ENCODE results near the gene ACSL6. TPM values are rescaled to one million over a fixed set of nuclear protein-coding genes. Genes with fewer than 3 reads are reported as not detected.
A peak's percentile ranks its signal among the peaks of the same experiment; 100 is the strongest.

The ACSL6 gene
- total RNA-seq, 1 experiment from 2014 or later = 4.8 TPM

DNA sequence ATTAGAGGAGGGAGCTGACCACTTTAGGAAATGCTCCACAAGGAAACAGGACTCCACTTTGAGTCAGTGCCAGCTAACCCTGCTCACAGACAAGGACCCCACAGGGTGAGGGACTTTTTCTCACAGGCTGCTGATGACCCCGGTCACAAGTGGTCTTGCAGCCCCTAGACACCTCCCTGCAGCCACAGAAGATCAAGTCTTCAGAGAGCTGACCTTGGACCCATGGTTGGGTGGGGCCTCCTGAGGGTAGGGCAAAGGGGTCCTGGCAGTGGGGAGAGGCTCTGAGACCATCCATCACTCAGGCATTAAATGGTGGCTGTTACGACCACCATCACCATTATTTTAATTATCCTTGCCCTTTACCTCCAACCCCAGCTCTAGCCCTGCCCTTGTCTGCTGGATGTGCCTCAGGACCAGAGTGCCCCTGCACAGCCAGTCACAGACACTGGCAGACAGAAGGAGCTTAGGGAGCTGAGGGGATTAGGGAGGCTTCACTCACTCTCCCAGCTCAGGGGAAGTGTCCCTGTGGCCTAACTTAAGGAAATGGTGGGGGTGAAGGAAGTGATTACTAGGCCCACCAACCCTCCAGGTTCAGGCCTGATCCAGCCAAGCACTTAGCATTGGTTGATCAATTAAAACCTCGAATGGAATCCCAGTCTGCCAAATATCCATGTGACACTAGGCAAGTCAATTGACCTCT lies 1.6 kb downstream of the ACSL6 start:
- peak overlapping the region; percentile 87 for H3K4me3 Mint-ChIP-seq
- POLR2A ChIA-PET = no interaction called here
- CTCF ChIA-PET = interaction anchor here (0.6 to 7.0 kb wide), 9 partner anchors 40 to 420 kb away, joined by 3 to 72 read pairs (median 6); no protein-coding TSS in a partner anchor

DNA sequence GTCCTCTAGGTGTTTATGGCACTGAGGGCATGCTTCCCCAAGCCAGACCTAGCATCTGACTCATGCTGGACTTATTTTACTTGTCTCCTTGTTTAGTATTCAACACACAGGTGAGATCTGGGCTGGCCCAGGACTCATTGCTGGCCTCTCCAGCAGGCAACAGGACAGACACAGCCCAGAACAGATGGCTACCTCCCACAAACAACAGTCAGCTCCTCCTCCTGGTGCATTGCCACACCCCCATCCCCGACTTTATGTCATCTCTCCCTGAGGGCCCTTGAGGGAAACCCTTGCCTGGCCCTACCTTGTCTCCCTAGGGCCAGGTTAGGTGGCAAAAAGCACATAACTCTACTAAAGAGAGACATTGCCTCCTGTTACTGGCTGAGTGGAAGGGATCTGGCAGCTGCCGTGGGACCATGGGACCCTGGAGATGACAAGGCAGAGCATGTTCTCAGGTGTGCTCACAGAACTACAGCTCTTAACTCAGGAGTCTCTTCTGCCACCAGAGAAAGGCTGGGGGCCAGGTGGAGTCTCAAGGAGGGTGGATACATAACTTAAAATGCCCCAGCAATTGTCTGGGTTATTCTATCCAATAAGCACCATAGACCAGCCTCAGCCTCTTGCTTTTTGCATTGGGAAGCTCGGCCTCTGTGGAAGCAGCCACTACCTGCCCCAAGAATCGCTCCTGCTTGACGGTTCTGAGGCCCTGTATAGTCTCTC lies 2.3 kb downstream of the ACSL6 start:
- Mint-ChIP-seq H3K9me3 (no peaks in the 10 kb centered on the region), H3K4me1 (peaks cover 21% of the 10 kb centered on the region), H3K27ac (no peak overlapping the region), H3K36me3 (no peaks in the 10 kb centered on the region), H3K27me3 (ENCODE audit: low read depth) (peaks cover 25% of the 10 kb centered on the region), H3K4me3 (no peak overlapping the region)
- ChIA-PET CTCF (interaction anchor here (1.0 to 7.0 kb wide), 5 partner anchors 48 to 420 kb away, joined by 3 to 72 read pairs (median 7); no protein-coding TSS in a partner anchor), POLR2A (no interaction called here)
- TF ChIP-seq GABPB1 (CRISPR knock-in tag; IDR thresholded peaks at IDR 0.05) (no peak), NR1H2 (CRISPR knock-in tag; IDR thresholded peaks at IDR 0.05) (no peak)
- TF ChIP-seq, protein P1, sequence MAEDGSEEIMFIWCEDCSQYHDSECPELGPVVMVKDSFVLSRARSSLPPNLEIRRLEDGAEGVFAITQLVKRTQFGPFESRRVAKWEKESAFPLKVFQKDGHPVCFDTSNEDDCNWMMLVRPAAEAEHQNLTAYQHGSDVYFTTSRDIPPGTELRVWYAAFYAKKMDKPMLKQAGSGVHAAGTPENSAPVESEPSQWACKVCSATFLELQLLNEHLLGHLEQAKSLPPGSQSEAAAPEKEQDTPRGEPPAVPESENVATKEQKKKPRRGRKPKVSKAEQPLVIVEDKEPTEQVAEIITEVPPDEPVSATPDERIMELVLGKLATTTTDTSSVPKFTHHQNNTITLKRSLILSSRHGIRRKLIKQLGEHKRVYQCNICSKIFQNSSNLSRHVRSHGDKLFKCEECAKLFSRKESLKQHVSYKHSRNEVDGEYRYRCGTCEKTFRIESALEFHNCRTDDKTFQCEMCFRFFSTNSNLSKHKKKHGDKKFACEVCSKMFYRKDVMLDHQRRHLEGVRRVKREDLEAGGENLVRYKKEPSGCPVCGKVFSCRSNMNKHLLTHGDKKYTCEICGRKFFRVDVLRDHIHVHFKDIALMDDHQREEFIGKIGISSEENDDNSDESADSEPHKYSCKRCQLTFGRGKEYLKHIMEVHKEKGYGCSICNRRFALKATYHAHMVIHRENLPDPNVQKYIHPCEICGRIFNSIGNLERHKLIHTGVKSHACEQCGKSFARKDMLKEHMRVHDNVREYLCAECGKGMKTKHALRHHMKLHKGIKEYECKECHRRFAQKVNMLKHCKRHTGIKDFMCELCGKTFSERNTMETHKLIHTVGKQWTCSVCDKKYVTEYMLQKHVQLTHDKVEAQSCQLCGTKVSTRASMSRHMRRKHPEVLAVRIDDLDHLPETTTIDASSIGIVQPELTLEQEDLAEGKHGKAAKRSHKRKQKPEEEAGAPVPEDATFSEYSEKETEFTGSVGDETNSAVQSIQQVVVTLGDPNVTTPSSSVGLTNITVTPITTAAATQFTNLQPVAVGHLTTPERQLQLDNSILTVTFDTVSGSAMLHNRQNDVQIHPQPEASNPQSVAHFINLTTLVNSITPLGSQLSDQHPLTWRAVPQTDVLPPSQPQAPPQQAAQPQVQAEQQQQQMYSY (CRISPR knock-in tag; IDR thresholded peaks at IDR 0.05) = no peak
- no peak for ATAC-seq
- peak; percentile 8 for DNase-seq (ENCODE audit: low spot score)

More for the DNA sequence above, 1.6 kb downstream of the ACSL6 start:
- no peaks in the 10 kb centered on the region for H3K9me3 Mint-ChIP-seq
- H3K36me3 Mint-ChIP-seq = no peaks in the 10 kb centered on the region
- peaks cover 21% of the 10 kb centered on the region for H3K4me1 Mint-ChIP-seq
- DNase-seq (ENCODE audit: low spot score) (peak; percentile 4), ATAC-seq (no peak)
- no peak for TF ChIP-seq KAT7 (CRISPR knock-in tag; IDR thresholded peaks at IDR 0.05; ENCODE audit: borderline replicate concordance)
- no peak for TF ChIP-seq ETV6 (CRISPR knock-in tag; IDR thresholded peaks at IDR 0.05)
- TF ChIP-seq JAZF1 (CRISPR knock-in tag; IDR thresholded peaks at IDR 0.05) = no peak
- no peak for TF ChIP-seq CBFB (CRISPR knock-in tag; IDR thresholded peaks at IDR 0.05; ENCODE audit: low read depth)
- TF ChIP-seq MYBL2 (CRISPR knock-in tag; IDR thresholded peaks at IDR 0.05) = no peak
- TF ChIP-seq ELF4 (CRISPR knock-in tag; IDR thresholded peaks at IDR 0.05; ENCODE audit: low read depth) = no peak
- TF ChIP-seq TEAD4 (CRISPR knock-in tag; IDR thresholded peaks at IDR 0.05) = no peak
- TF ChIP-seq OVOL2 (CRISPR knock-in tag; IDR thresholded peaks at IDR 0.05; ENCODE audit: borderline replicate concordance) = no peak
- no peak for TF ChIP-seq ZNF671 (CRISPR knock-in tag; IDR thresholded peaks at IDR 0.05)
- no peak for TF ChIP-seq SP1 (CRISPR knock-in tag; conservative IDR thresholded peaks at IDR 0.05)
- no peak for TF ChIP-seq SOX15 (CRISPR knock-in tag; IDR thresholded peaks at IDR 0.05)
- TF ChIP-seq, protein P2, sequence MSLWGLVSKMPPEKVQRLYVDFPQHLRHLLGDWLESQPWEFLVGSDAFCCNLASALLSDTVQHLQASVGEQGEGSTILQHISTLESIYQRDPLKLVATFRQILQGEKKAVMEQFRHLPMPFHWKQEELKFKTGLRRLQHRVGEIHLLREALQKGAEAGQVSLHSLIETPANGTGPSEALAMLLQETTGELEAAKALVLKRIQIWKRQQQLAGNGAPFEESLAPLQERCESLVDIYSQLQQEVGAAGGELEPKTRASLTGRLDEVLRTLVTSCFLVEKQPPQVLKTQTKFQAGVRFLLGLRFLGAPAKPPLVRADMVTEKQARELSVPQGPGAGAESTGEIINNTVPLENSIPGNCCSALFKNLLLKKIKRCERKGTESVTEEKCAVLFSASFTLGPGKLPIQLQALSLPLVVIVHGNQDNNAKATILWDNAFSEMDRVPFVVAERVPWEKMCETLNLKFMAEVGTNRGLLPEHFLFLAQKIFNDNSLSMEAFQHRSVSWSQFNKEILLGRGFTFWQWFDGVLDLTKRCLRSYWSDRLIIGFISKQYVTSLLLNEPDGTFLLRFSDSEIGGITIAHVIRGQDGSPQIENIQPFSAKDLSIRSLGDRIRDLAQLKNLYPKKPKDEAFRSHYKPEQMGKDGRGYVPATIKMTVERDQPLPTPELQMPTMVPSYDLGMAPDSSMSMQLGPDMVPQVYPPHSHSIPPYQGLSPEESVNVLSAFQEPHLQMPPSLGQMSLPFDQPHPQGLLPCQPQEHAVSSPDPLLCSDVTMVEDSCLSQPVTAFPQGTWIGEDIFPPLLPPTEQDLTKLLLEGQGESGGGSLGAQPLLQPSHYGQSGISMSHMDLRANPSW (CRISPR knock-in tag; conservative IDR thresholded peaks at IDR 0.05; ENCODE audit: low read depth) = no peak
- H3K27ac Mint-ChIP-seq = no peak overlapping the region
- peaks cover 25% of the 10 kb centered on the region for H3K27me3 Mint-ChIP-seq (ENCODE audit: low read depth)

DNA sequence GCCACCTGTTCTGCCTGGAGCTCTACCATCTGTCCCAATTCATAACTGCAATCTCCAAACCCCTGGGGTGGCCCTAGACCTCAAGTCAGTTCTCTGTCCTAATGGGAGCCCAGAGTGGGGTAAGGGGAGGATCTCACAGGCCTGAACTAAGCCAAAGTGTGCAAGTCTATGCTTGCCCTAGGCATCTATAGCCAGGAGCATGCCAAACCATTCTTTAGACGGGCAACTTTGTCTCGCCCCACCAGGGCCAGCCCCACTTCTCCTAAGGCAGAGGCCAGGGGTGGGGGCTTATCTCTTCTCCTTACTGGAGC lies 3.3 kb downstream of the ACSL6 start:
- DNase-seq (ENCODE audit: low spot score) (peak; percentile 2), ATAC-seq (no peak)
- Mint-ChIP-seq H3K4me1 (peaks cover 28% of the 10 kb centered on the region), H3K4me3 (no peak overlapping the region), H3K27me3 (ENCODE audit: low read depth) (peaks cover 25% of the 10 kb centered on the region), H3K9me3 (no peaks in the 10 kb centered on the region), H3K27ac (no peak overlapping the region), H3K36me3 (no peaks in the 10 kb centered on the region)
- CTCF ChIA-PET = interaction anchor here (1.0 to 7.0 kb wide), 16 partner anchors 9 to 585 kb away, joined by 3 to 72 read pairs (median 5); partner anchors contain the start of genes FNIP1 and SLC22A4
- POLR2A ChIA-PET = no interaction called here
- no peak for TF ChIP-seq ZNF416 (CRISPR knock-in tag; IDR thresholded peaks at IDR 0.05)
- TF ChIP-seq, protein P3, sequence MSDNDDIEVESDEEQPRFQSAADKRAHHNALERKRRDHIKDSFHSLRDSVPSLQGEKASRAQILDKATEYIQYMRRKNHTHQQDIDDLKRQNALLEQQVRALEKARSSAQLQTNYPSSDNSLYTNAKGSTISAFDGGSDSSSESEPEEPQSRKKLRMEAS (CRISPR knock-in tag; IDR thresholded peaks at IDR 0.05) = no peak
- no peak for TF ChIP-seq GTF2I (CRISPR knock-in tag; conservative IDR thresholded peaks at IDR 0.05)
- TF ChIP-seq ZNF317 (CRISPR knock-in tag; IDR thresholded peaks at IDR 0.05; ENCODE audit: borderline replicate concordance, low read depth) = no peak
- TF ChIP-seq, protein P4, sequence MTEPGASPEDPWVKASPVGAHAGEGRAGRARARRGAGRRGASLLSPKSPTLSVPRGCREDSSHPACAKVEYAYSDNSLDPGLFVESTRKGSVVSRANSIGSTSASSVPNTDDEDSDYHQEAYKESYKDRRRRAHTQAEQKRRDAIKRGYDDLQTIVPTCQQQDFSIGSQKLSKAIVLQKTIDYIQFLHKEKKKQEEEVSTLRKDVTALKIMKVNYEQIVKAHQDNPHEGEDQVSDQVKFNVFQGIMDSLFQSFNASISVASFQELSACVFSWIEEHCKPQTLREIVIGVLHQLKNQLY (CRISPR knock-in tag; IDR thresholded peaks at IDR 0.05) = no peak
- no peak for TF ChIP-seq NFE2L1 (CRISPR knock-in tag; IDR thresholded peaks at IDR 0.05)
